Panc1 (cell line): ENCODE data around the gene TMEM150A. TPM values are rescaled to one million over a fixed set of nuclear protein-coding genes. Genes with fewer than 3 reads are reported as not detected.

Experiments used
- ATAC-seq: fragments of 200-7000 bp; cut with Tn5 transposase; 2 replicates; pipeline ENCODE4 v1.9.1; 2020; ENCODE audit warnings: mild to moderate bottlenecking, moderate library complexity
- BruUV-seq: library from RNA; stranded (reverse); fragments of 400-500 nt; replicated peaks from 2 replicates; lab custom pipeline; 2021; lab: Mats Ljungman, UMichigan
- CTCF ChIA-PET: fragments of 300-600 bp; sonication (Branson Sonifier 250); formaldehyde crosslinking; loops from one replicate; lab custom pipeline; 2022; ENCODE audit warnings: antibody characterized with exemption; lab: Charles Lee
- POLR2A ChIA-PET: fragments of 300-600 bp; sonication (Branson Sonifier 250); formaldehyde crosslinking; loops from one replicate; lab custom pipeline; 2022; ENCODE audit warnings: antibody characterized with exemption; lab: Charles Lee
- DNase-seq: peaks from one replicate; pipeline ENCODE4 v3.0.0-alpha.2; 2010; ENCODE audit warnings: low read depth, low spot score
- H3K27ac ChIP-seq: 2 replicates; pipeline ENCODE4 v1.5.1; 2011; ENCODE audit warnings: mild to moderate bottlenecking, low read length, inconsistent platforms
- H3K27me3 ChIP-seq: fragments of 200-500 bp; sonication (Bioruptor generic); 2 replicates; pipeline ENCODE4 v1.6.0; 2014; ENCODE audit warnings: low read length, inconsistent platforms; ENCODE audit not compliant: control insufficient read depth, insufficient read depth
- H3K36me3 ChIP-seq: fragments of 200-500 bp; sonication (Bioruptor generic); 2 replicates; pipeline ENCODE4 v1.5.1; 2014; ENCODE audit warnings: inconsistent platforms, mild to moderate bottlenecking, low read length, moderate library complexity; ENCODE audit not compliant: control insufficient read depth, insufficient read depth
- H3K4me1 ChIP-seq: 2 replicates; pipeline ENCODE4 v1.5.1; 2011; ENCODE audit warnings: inconsistent platforms, mild to moderate bottlenecking, low read length, moderate library complexity; ENCODE audit not compliant: control insufficient read depth, insufficient read depth
- H3K4me3 ChIP-seq, 2 experiments: 2 replicates each; pipeline ENCODE4 v1.5.1; 2011 to 2012; ENCODE audit warnings: low read depth in 2 of 2, low read length in 2 of 2, mild to moderate bottlenecking in 2 of 2, inconsistent platforms in 1 of 2, moderate library complexity in 1 of 2
- H3K9me3 ChIP-seq: fragments of 200-500 bp; sonication (Bioruptor generic); 2 replicates; pipeline ENCODE4 v1.5.1; 2014; ENCODE audit warnings: low read depth, mild to moderate bottlenecking, inconsistent platforms, low read length, moderate library complexity; ENCODE audit not compliant: control insufficient read depth, insufficient read depth
- CTCF ChIP-seq: fragments of 450-650 bp; IDR thresholded peaks from 2 replicates; pipeline ENCODE4 v1.5.1; 2017; ENCODE audit warnings: mild to moderate bottlenecking
- POLR2AphosphoS5 ChIP-seq: IDR thresholded peaks from 2 replicates; pipeline ENCODE4 v1.6.1; 2012; ENCODE audit warnings: mild to moderate bottlenecking, low read depth, low read length, moderate library complexity
- REST ChIP-seq, 2 experiments: IDR thresholded peaks; 2 replicates each; pipeline ENCODE4 v1.6.1; 2011 to 2012; ENCODE audit warnings: low read depth in 2 of 2, control low read depth in 1 of 2, low read length in 1 of 2, mild to moderate bottlenecking in 1 of 2, moderate library complexity in 1 of 2; ENCODE audit not compliant: insufficient read depth in 1 of 2
- SIN3A ChIP-seq: IDR thresholded peaks from 2 replicates; pipeline ENCODE4 v1.6.1; 2012; ENCODE audit warnings: low read depth, mild to moderate bottlenecking, low read length, moderate library complexity, borderline replicate concordance; ENCODE audit not compliant: insufficient read depth
- TCF7L2 ChIP-seq: IDR thresholded peaks from 2 replicates; pipeline ENCODE4 v1.6.1; 2011; ENCODE audit warnings: mild to moderate bottlenecking, low read depth, low read length, inconsistent platforms
- in situ Hi-C: cut with HindIII; loops from 2 replicates; pipeline ENCODE4 v1.10.0; 2016; ENCODE audit warnings: low sequenced_read_pairs, low pct_unique_long_range_greater_than_20kb
- intact Hi-C: fragments of 100-400 bp; cut with micrococcal nuclease; formaldehyde crosslinking; loops from one replicate; pipeline ENCODE4 v1.10.0; 2022; ENCODE audit not compliant: unreplicated experiment
- total RNA-seq: library from RNA; stranded (reverse); gene quantifications from one replicate; pipeline ENCODE4 v1.2.1, GENCODE V29; 2021; ENCODE audit not compliant: unreplicated experiment

TMEM150A gene
- total RNA-seq, 1 experiment from 2014 or later, result 30.4 TPM

- H3K36me3 ChIP-seq, result peaks cover 33% of the 10 kb centered on the region
- in situ Hi-C loops (no loop called here), intact Hi-C loops (no loop called here)
- no peak overlapping the region for H3K27ac ChIP-seq
- H3K9me3 ChIP-seq, result no peaks in the 10 kb centered on the region
- no peak overlapping the region for H3K4me3 ChIP-seq
- no peak for TF ChIP-seq POLR2AphosphoS5
- TF ChIP-seq SIN3A, result no peak
- TF ChIP-seq TCF7L2, result no peak
- TF ChIP-seq REST (IDR thresholded peaks at IDR 0.05; ENCODE audit: insufficient read depth in 1 of 2, low read depth in 2 of 2, low read length in 1 of 2), result no peak
- TF ChIP-seq CTCF, result no peak
- no peaks in the 10 kb centered on the region for H3K27me3 ChIP-seq
- DNase-seq (no peak), ATAC-seq (peak; percentile 54)
- ChIA-PET CTCF (no interaction called here), POLR2A (interaction anchor here (0.7 kb wide), 1 partner anchor 161 kb away, joined by 4 read pairs; no protein-coding TSS in a partner anchor)
- no TSS peak for BruUV-seq
- no peaks in the 10 kb centered on the region for H3K4me1 ChIP-seq
These were observed 47.0 kb upstream of the TMEM150A start for GRCh38 chr2:85649201-85650190.

- no peaks in the 10 kb centered on the region for H3K4me1 ChIP-seq
- no peaks in the 10 kb centered on the region for H3K27me3 ChIP-seq
- no peak overlapping the region for H3K4me3 ChIP-seq
- TF ChIP-seq POLR2AphosphoS5, result no peak
- no peak for TF ChIP-seq REST (IDR thresholded peaks at IDR 0.05; ENCODE audit: insufficient read depth in 1 of 2, low read depth in 2 of 2, low read length in 1 of 2)
- no peak for TF ChIP-seq TCF7L2
- no peak; the same call in 1 of the 2 replicates for TF ChIP-seq CTCF
- TF ChIP-seq SIN3A, result no peak
- POLR2A ChIA-PET, result no interaction called here
- H3K36me3 ChIP-seq, result peaks cover 37% of the 10 kb centered on the region
- CTCF ChIA-PET, result interaction anchor here (0.6 kb wide), 2 partner anchors 8 to 34 kb away, joined by 3 read pairs; no protein-coding TSS in a partner anchor
- no TSS peak for BruUV-seq
- DNase-seq (no peak), ATAC-seq (peak; percentile 63)
- in situ Hi-C loops (no loop called here), intact Hi-C loops (no loop called here)
- no peak overlapping the region for H3K27ac ChIP-seq
- H3K9me3 ChIP-seq, result no peaks in the 10 kb centered on the region
These were observed 46.1 kb upstream of the TMEM150A start for GRCh38 chr2:85648619-85649018.
